SK-N-SH treated with all-trans-retinoic acid at 6 μM for 48 hours (cell line): ENCODE data around the gene SLC4A4.

Source experiments
- ATAC-seq: fragments of 200-7000 bp; cut with Tn5 transposase; 3 replicates; pipeline ENCODE4 v1.9.1; 2020; ENCODE audit warnings: mild to moderate bottlenecking, moderate library complexity
- ARNTL ChIP-seq: fragments of 450-650 bp; formaldehyde crosslinking; IDR thresholded peaks from 2 replicates; pipeline ENCODE4 v1.5.0; 2020; ENCODE audit warnings: low read depth, mild to moderate bottlenecking, moderate library complexity, borderline replicate concordance
- BACH2 ChIP-seq: fragments of 250-450 bp; sonication (Bioruptor Pico); IDR thresholded peaks from 2 replicates; pipeline ENCODE4 v1.9.0; 2021; ENCODE audit warnings: mild to moderate bottlenecking, borderline replicate concordance
- CSDC2 ChIP-seq: fragments of 250-450 bp; sonication (Bioruptor Pico); IDR thresholded peaks from 2 replicates; pipeline ENCODE4 v1.5.0; 2020; ENCODE audit warnings: mild to moderate bottlenecking, moderate library complexity
- ESRRG ChIP-seq: fragments of 250-450 bp; sonication (Bioruptor Pico); IDR thresholded peaks from 2 replicates; pipeline ENCODE4 v1.6.1; 2021; ENCODE audit warnings: mild to moderate bottlenecking
- GLIS3 ChIP-seq: fragments of 250-450 bp; sonication (Bioruptor Pico); IDR thresholded peaks from 2 replicates; pipeline ENCODE4 v1.5.0; 2020; ENCODE audit warnings: mild to moderate bottlenecking, moderate library complexity
- ISL1 ChIP-seq: fragments of 250-450 bp; sonication (Bioruptor Pico); IDR thresholded peaks from 2 replicates; pipeline ENCODE4 v2.1.2; 2022; ENCODE audit warnings: mild to moderate bottlenecking, moderate library complexity
- OSR1 ChIP-seq: fragments of 250-450 bp; sonication (Bioruptor Pico); IDR thresholded peaks from 2 replicates; pipeline ENCODE4 v1.8.0; 2022; ENCODE audit warnings: moderate library complexity, mild to moderate bottlenecking, inconsistent platforms
- PPARA ChIP-seq: fragments of 250-450 bp; sonication (Bioruptor Pico); IDR thresholded peaks from 2 replicates; pipeline ENCODE4 v1.5.0; 2020; ENCODE audit warnings: mild to moderate bottlenecking, borderline replicate concordance
- RARB ChIP-seq: fragments of 250-450 bp; sonication (Bioruptor Pico); IDR thresholded peaks from 2 replicates; pipeline ENCODE4 v1.8.0; 2021; ENCODE audit warnings: mild to moderate bottlenecking, moderate library complexity
- SNAI2 ChIP-seq: fragments of 250-450 bp; sonication (Bioruptor Pico); IDR thresholded peaks from 2 replicates; pipeline ENCODE4 v1.5.0; 2020; ENCODE audit warnings: mild to moderate bottlenecking, moderate library complexity
- TCF4 ChIP-seq: fragments of 250-450 bp; sonication (Bioruptor Pico); IDR thresholded peaks from 2 replicates; pipeline ENCODE4 v1.8.0; 2021; ENCODE audit warnings: mild to moderate bottlenecking, moderate library complexity, borderline replicate concordance
- TOX ChIP-seq: fragments of 250-450 bp; sonication (Bioruptor Pico); IDR thresholded peaks from 2 replicates; pipeline ENCODE4 v1.8.0; 2021; ENCODE audit warnings: mild to moderate bottlenecking, moderate library complexity, borderline replicate concordance
- ZC3H10 ChIP-seq: fragments of 250-450 bp; sonication (Bioruptor Pico); IDR thresholded peaks from 2 replicates; pipeline ENCODE4 v1.5.1; 2021; ENCODE audit warnings: mild to moderate bottlenecking, moderate library complexity
- ZFP3 ChIP-seq: fragments of 250-450 bp; sonication (Bioruptor Pico); IDR thresholded peaks from 2 replicates; pipeline ENCODE4 v1.5.0; 2020; ENCODE audit warnings: mild to moderate bottlenecking, moderate library complexity
- ZFP30 ChIP-seq: fragments of 450-650 bp; formaldehyde crosslinking; IDR thresholded peaks from 2 replicates; pipeline ENCODE4 v1.5.0; 2022; ENCODE audit warnings: mild to moderate bottlenecking, moderate library complexity
- ZNF70 ChIP-seq: fragments of 450-650 bp; formaldehyde crosslinking; IDR thresholded peaks from 2 replicates; pipeline ENCODE4 v1.5.0; 2020; ENCODE audit warnings: mild to moderate bottlenecking, moderate library complexity
- ZNF8 ChIP-seq: fragments of 450-650 bp; formaldehyde crosslinking; IDR thresholded peaks from 2 replicates; pipeline ENCODE4 v1.5.0; 2020; ENCODE audit warnings: mild to moderate bottlenecking, moderate library complexity
- TF ChIP-seq, protein P1 (sequence below): fragments of 250-450 bp; sonication (Bioruptor Pico); IDR thresholded peaks from 2 replicates; pipeline ENCODE4 v1.8.0; 2021; ENCODE audit warnings: low read depth, mild to moderate bottlenecking, moderate library complexity, borderline replicate concordance
- TF ChIP-seq, protein P2 (sequence below): fragments of 250-450 bp; sonication (Bioruptor Pico); IDR thresholded peaks from 2 replicates; pipeline ENCODE4 v1.5.0; 2020; ENCODE audit warnings: mild to moderate bottlenecking, moderate library complexity
- TF ChIP-seq, protein P3 (sequence below): fragments of 250-450 bp; sonication (Bioruptor Pico); IDR thresholded peaks from 2 replicates; pipeline ENCODE4 v1.5.1; 2020; ENCODE audit warnings: low read depth, mild to moderate bottlenecking, moderate library complexity
- TF ChIP-seq, protein P4 (sequence below): fragments of 250-450 bp; sonication (Bioruptor Pico); IDR thresholded peaks from 2 replicates; pipeline ENCODE4 v1.8.0; 2020; ENCODE audit warnings: mild to moderate bottlenecking, moderate library complexity, borderline replicate concordance
- TF ChIP-seq, protein P5 (sequence below): fragments of 250-450 bp; sonication (Bioruptor Pico); IDR thresholded peaks from 2 replicates; pipeline ENCODE4 v1.5.1; 2021; ENCODE audit warnings: mild to moderate bottlenecking, moderate library complexity

Gene SLC4A4

DNA sequence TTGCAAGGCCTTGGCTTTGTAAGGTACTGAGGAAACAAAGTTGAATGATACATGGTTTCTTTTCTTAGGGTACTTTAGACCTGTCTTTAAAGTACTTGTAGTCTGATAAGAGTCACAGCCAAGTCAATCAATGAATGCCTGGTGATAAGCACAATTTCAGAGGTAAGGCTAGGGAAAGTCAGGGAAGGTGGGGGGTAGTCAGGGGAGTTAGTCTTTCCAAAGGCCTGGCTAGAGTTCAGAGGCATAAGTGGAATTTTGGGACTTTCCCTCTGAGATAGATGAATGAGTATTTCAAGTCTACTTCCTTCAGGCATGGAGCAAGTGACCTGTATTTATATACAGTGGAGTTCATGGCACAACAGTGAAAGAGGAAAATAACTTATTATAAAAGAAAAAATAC lies 78.3 kb downstream of the SLC4A4 start:
- no peak for ATAC-seq
- TF ChIP-seq, protein P1, sequence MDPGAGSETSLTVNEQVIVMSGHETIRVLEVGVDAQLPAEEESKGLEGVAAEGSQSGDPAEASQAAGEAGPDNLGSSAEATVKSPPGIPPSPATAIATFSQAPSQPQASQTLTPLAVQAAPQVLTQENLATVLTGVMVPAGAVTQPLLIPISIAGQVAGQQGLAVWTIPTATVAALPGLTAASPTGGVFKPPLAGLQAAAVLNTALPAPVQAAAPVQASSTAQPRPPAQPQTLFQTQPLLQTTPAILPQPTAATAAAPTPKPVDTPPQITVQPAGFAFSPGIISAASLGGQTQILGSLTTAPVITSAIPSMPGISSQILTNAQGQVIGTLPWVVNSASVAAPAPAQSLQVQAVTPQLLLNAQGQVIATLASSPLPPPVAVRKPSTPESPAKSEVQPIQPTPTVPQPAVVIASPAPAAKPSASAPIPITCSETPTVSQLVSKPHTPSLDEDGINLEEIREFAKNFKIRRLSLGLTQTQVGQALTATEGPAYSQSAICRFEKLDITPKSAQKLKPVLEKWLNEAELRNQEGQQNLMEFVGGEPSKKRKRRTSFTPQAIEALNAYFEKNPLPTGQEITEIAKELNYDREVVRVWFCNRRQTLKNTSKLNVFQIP (CRISPR knock-in tag), result no peak
- TF ChIP-seq BACH2 (CRISPR knock-in tag) (no peak), ZNF70 (no peak)
- TF ChIP-seq, protein P2, sequence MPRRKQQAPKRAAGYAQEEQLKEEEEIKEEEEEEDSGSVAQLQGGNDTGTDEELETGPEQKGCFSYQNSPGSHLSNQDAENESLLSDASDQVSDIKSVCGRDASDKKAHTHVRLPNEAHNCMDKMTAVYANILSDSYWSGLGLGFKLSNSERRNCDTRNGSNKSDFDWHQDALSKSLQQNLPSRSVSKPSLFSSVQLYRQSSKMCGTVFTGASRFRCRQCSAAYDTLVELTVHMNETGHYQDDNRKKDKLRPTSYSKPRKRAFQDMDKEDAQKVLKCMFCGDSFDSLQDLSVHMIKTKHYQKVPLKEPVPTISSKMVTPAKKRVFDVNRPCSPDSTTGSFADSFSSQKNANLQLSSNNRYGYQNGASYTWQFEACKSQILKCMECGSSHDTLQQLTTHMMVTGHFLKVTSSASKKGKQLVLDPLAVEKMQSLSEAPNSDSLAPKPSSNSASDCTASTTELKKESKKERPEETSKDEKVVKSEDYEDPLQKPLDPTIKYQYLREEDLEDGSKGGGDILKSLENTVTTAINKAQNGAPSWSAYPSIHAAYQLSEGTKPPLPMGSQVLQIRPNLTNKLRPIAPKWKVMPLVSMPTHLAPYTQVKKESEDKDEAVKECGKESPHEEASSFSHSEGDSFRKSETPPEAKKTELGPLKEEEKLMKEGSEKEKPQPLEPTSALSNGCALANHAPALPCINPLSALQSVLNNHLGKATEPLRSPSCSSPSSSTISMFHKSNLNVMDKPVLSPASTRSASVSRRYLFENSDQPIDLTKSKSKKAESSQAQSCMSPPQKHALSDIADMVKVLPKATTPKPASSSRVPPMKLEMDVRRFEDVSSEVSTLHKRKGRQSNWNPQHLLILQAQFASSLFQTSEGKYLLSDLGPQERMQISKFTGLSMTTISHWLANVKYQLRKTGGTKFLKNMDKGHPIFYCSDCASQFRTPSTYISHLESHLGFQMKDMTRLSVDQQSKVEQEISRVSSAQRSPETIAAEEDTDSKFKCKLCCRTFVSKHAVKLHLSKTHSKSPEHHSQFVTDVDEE (CRISPR knock-in tag), result no peak
- TF ChIP-seq, protein P3, sequence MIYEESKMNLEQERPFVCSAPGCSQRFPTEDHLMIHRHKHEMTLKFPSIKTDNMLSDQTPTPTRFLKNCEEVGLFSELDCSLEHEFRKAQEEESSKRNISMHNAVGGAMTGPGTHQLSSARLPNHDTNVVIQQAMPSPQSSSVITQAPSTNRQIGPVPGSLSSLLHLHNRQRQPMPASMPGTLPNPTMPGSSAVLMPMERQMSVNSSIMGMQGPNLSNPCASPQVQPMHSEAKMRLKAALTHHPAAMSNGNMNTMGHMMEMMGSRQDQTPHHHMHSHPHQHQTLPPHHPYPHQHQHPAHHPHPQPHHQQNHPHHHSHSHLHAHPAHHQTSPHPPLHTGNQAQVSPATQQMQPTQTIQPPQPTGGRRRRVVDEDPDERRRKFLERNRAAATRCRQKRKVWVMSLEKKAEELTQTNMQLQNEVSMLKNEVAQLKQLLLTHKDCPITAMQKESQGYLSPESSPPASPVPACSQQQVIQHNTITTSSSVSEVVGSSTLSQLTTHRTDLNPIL (CRISPR knock-in tag), result no peak

DNA sequence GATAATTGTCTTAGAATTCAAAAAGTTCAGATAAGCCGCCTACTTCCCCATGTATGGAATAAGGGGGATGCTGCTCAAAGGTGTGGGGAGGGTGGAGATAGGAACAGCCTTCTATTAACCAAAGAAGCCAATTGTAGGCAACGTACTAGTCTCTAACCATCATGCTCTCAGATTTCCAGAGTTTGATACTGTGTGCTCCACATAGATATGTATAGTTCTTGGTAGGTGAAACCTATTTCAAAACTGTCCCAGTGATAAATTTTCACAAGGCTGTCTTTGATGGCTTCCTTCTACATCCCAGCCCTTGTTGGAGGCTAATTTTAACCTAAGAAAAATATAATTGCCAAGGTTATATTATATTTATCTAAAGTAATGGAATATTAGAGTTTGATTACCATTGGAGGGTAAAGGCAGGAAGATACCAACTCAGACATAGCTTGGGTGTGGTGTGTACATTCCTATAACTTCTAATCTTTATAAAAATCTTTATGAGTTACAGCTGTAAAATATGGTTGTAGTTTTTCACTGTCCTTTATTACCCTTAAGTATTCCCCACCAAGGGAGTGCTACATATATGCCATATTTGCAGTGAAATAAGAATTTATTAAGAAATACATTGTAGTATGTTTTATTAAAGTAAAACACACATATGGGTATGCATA lies 87.7 kb downstream of the SLC4A4 start:
- ATAC-seq, result no peak
- TF ChIP-seq, protein P4, sequence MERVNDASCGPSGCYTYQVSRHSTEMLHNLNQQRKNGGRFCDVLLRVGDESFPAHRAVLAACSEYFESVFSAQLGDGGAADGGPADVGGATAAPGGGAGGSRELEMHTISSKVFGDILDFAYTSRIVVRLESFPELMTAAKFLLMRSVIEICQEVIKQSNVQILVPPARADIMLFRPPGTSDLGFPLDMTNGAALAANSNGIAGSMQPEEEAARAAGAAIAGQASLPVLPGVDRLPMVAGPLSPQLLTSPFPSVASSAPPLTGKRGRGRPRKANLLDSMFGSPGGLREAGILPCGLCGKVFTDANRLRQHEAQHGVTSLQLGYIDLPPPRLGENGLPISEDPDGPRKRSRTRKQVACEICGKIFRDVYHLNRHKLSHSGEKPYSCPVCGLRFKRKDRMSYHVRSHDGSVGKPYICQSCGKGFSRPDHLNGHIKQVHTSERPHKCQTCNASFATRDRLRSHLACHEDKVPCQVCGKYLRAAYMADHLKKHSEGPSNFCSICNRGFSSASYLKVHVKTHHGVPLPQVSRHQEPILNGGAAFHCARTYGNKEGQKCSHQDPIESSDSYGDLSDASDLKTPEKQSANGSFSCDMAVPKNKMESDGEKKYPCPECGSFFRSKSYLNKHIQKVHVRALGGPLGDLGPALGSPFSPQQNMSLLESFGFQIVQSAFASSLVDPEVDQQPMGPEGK (CRISPR knock-in tag), result no peak
- no peak for TF ChIP-seq ZNF8
- no peak for TF ChIP-seq SNAI2 (CRISPR knock-in tag)
- TF ChIP-seq, protein P1 (CRISPR knock-in tag), result no peak
- TF ChIP-seq ZC3H10 (CRISPR knock-in tag), result no peak
- no peak for TF ChIP-seq ARNTL
- TF ChIP-seq CSDC2, result no peak
- no peak for TF ChIP-seq ZFP30 (CRISPR knock-in tag)
- TF ChIP-seq, protein P3 (CRISPR knock-in tag), result no peak
- TF ChIP-seq TCF4 (CRISPR knock-in tag), result no peak
- TF ChIP-seq PPARA (CRISPR knock-in tag), result no peak
- no peak for TF ChIP-seq TOX (CRISPR knock-in tag)
- no peak for TF ChIP-seq RARB
- no peak for TF ChIP-seq ISL1 (CRISPR knock-in tag)
- no peak for TF ChIP-seq OSR1 (CRISPR knock-in tag)
- TF ChIP-seq ZNF70, result no peak

DNA sequence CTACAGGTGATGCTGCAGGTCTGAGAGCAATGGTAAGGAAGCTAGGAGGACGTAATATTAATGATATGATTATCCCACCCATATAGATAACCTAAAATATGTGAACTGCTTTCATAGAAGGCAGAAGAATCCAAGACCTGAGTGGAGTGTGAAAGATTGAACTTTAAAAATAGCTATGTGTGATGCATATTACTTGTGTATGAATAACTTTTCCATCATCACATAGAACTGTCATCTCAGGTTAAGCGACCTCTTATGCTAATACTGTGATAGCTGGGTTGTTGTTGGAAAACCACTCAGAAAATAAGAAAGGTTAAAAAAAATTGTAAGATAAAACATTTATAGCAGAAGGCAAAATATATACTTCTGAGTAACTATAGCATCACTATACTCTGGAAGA lies 90.3 kb downstream of the SLC4A4 start:
- TF ChIP-seq ZFP3 (CRISPR knock-in tag) (no peak), PPARA (CRISPR knock-in tag) (no peak), RARB (no peak), ZNF70 (no peak), BACH2 (CRISPR knock-in tag) (no peak), GLIS3 (no peak), TCF4 (CRISPR knock-in tag) (no peak), ESRRG (CRISPR knock-in tag) (no peak), TOX (CRISPR knock-in tag) (no peak), ZFP30 (CRISPR knock-in tag) (no peak)
- TF ChIP-seq, protein P5, sequence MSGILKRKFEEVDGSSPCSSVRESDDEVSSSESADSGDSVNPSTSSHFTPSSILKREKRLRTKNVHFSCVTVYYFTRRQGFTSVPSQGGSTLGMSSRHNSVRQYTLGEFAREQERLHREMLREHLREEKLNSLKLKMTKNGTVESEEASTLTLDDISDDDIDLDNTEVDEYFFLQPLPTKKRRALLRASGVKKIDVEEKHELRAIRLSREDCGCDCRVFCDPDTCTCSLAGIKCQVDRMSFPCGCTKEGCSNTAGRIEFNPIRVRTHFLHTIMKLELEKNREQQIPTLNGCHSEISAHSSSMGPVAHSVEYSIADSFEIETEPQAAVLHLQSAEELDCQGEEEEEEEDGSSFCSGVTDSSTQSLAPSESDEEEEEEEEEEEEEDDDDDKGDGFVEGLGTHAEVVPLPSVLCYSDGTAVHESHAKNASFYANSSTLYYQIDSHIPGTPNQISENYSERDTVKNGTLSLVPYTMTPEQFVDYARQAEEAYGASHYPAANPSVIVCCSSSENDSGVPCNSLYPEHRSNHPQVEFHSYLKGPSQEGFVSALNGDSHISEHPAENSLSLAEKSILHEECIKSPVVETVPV (CRISPR knock-in tag), result no peak
- TF ChIP-seq, protein P3 (CRISPR knock-in tag), result no peak
- no peak for ATAC-seq
